ENCODE data around the gene TMOD1.

GRCh38 chr9:97516111-97516510 lies 14.6 kb downstream of the TMOD1 start:
- no peak for TF ChIP-seq POLR2A (IDR thresholded peaks at IDR 0.05)
- TF ChIP-seq, protein P1, sequence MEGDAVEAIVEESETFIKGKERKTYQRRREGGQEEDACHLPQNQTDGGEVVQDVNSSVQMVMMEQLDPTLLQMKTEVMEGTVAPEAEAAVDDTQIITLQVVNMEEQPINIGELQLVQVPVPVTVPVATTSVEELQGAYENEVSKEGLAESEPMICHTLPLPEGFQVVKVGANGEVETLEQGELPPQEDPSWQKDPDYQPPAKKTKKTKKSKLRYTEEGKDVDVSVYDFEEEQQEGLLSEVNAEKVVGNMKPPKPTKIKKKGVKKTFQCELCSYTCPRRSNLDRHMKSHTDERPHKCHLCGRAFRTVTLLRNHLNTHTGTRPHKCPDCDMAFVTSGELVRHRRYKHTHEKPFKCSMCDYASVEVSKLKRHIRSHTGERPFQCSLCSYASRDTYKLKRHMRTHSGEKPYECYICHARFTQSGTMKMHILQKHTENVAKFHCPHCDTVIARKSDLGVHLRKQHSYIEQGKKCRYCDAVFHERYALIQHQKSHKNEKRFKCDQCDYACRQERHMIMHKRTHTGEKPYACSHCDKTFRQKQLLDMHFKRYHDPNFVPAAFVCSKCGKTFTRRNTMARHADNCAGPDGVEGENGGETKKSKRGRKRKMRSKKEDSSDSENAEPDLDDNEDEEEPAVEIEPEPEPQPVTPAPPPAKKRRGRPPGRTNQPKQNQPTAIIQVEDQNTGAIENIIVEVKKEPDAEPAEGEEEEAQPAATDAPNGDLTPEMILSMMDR (IDR thresholded peaks at IDR 0.05) = no peak
- no peak for TF ChIP-seq POLR2AphosphoS5 (IDR thresholded peaks at IDR 0.05)
